Right ventricle myocardium inferior (tissue), 1 donor: Measurements from ENCODE around the gene KCNJ12. TPM values are rescaled to one million over a fixed set of nuclear protein-coding genes. Genes with fewer than 3 reads are reported as not detected.

Source experiments
- ATAC-seq: fragments of 200-7000 bp; cut with Tn5 transposase; one replicate; pipeline ENCODE4 v1.9.1; 2020; ENCODE audit warnings: mild to moderate bottlenecking, moderate library complexity
- DNase-seq: peaks from one replicate; pipeline ENCODE4 v3.0.0; 2021; ENCODE audit errors: missing footprints
- intact Hi-C: fragments of 100-400 bp; cut with DNase I; formaldehyde crosslinking; loops from one replicate; pipeline ENCODE4 v1.11.0; 2022
- total RNA-seq: library from RNA; stranded (reverse); fragmentation: NEBNext Ultra II Directional; extraction: Animal tissue kit (Norgen Biotek cat#: 25700); gene quantifications from one replicate; pipeline ENCODE4 v1.2.1, GENCODE V29; 2021
- donor health status: DM: no; HTN: yes; CAD: no; lungs with severe emphysema.

The KCNJ12 gene
- total RNA-seq, 1 donor from 2014 or later = 12.6 TPM

GRCh38 chr17:21377705-21378396 lies 1.7 kb downstream of the KCNJ12 start:
- DNase-seq (no peak), ATAC-seq (no peak)
- intact Hi-C loops = no loop called here

GRCh38 chr17:21378553-21378952 lies 2.4 kb downstream of the KCNJ12 start:
- no peak for DNase-seq
- intact Hi-C loops = no loop called here
- ATAC-seq = no peak

GRCh38 chr17:21379080-21379711 lies 3.0 kb downstream of the KCNJ12 start:
- DNase-seq = no peak
- ATAC-seq = peak; percentile 47
- intact Hi-C loops = no loop called here

- intact Hi-C loops = no loop called here
- ATAC-seq = no peak
- no peak for DNase-seq
Observed at GRCh38 chr17:21380659-21381058, 4.5 kb downstream of the KCNJ12 start.

GRCh38 chr17:21381076-21381706 lies 5.0 kb downstream of the KCNJ12 start:
- intact Hi-C loops = no loop called here
- no peak for DNase-seq
- no peak for ATAC-seq

- DNase-seq = no peak
- intact Hi-C loops = no loop called here
- ATAC-seq = no peak
Observed at GRCh38 chr17:21382560-21383495, 6.7 kb downstream of the KCNJ12 start.

- intact Hi-C loops = no loop called here
- ATAC-seq = no peak
- no peak for DNase-seq
Observed at GRCh38 chr17:21385281-21385845, 9.2 kb downstream of the KCNJ12 start.

- ATAC-seq (no peak), DNase-seq (no peak)
- intact Hi-C loops = no loop called here
Observed at GRCh38 chr17:21387616-21388015, 11.5 kb downstream of the KCNJ12 start.

GRCh38 chr17:21388066-21388465 lies 11.9 kb downstream of the KCNJ12 start:
- no peak for DNase-seq
- peak; percentile 24 for ATAC-seq

GRCh38 chr17:21388944-21389343 lies 12.8 kb downstream of the KCNJ12 start:
- ATAC-seq = no peak
- intact Hi-C loops = no loop called here

More at GRCh38 chr17:21388066-21388465, 11.9 kb downstream of the KCNJ12 start:
- intact Hi-C loops = no loop called here

GRCh38 chr17:21389394-21389793 lies 13.2 kb downstream of the KCNJ12 start:
- no peak for DNase-seq
- intact Hi-C loops = no loop called here
- no peak for ATAC-seq

More at GRCh38 chr17:21388944-21389343, 12.8 kb downstream of the KCNJ12 start:
- no peak for DNase-seq

GRCh38 chr17:21390294-21390693 lies 14.1 kb downstream of the KCNJ12 start:
- DNase-seq = no peak
- intact Hi-C loops = no loop called here
- ATAC-seq = no peak

- DNase-seq = no peak
- intact Hi-C loops = no loop called here
- no peak for ATAC-seq
Observed at GRCh38 chr17:21392266-21392665, 16.1 kb downstream of the KCNJ12 start.

- DNase-seq (no peak), ATAC-seq (no peak)
- intact Hi-C loops = no loop called here
Observed at GRCh38 chr17:21394265-21394664, 18.1 kb downstream of the KCNJ12 start.

GRCh38 chr17:21395764-21396163 lies 19.6 kb downstream of the KCNJ12 start:
- no peak for DNase-seq
- intact Hi-C loops = no loop called here
- no peak for ATAC-seq

GRCh38 chr17:21396237-21396636 lies 20.1 kb downstream of the KCNJ12 start:
- DNase-seq (no peak), ATAC-seq (no peak)
- intact Hi-C loops = no loop called here

- intact Hi-C loops = no loop called here
- DNase-seq = no peak
- no peak for ATAC-seq
Observed at GRCh38 chr17:21397341-21398190, 21.4 kb downstream of the KCNJ12 start.
